Measurements from ENCODE around the gene EXT2. TPM values are rescaled to one million over a fixed set of nuclear protein-coding genes. Genes with fewer than 3 reads are reported as not detected.

Gene EXT2
- polyA plus RNA-seq, 1 experiment, result 171 TPM

- peak; percentile 15 for DNase-seq (ENCODE audit: low read depth)
- no peaks in the 10 kb centered on the region; the same call in 1 of the 2 replicates for H3K36me3 ChIP-seq (ENCODE audit: control insufficient read depth, insufficient read depth, low read length)
- no peak for TF ChIP-seq CTCF (IDR thresholded peaks at IDR 0.05; ENCODE audit: insufficient read depth, low read depth, low read length)
- peak overlapping the region; percentile 76 for H3K4me3 ChIP-seq (ENCODE audit: low read depth, low read length)
- ChIA-PET CTCF (interaction anchor here (0.8 to 2.6 kb wide), 4 partner anchors 10 to 112 kb away, joined by 3 to 18 read pairs (median 4); partner anchors contain the start of gene EXT2), POLR2A (no interaction called here)
- no peaks in the 10 kb centered on the region for H3K27me3 ChIP-seq (ENCODE audit: control insufficient read depth, insufficient read depth, low read length)
Observed at GRCh38 chr11:44066732-44067141, 28.7 kb upstream of the EXT2 start.

- H3K36me3 ChIP-seq (ENCODE audit: control insufficient read depth, insufficient read depth, low read length), result no peaks in the 10 kb centered on the region; the same call in 1 of the 2 replicates
- DNase-seq (ENCODE audit: low read depth), result no peak
- no peak overlapping the region; the same call in 1 of the 2 replicates for H3K4me3 ChIP-seq (ENCODE audit: low read depth, low read length)
- TF ChIP-seq CTCF (IDR thresholded peaks at IDR 0.05; ENCODE audit: insufficient read depth, low read depth, low read length), result no peak
- ChIA-PET POLR2A (no interaction called here), CTCF (interaction anchor here (1.7 to 2.6 kb wide), 2 partner anchors 27 to 111 kb away, joined by 5 to 18 read pairs; partner anchors contain the start of gene EXT2)
- H3K27me3 ChIP-seq (ENCODE audit: control insufficient read depth, insufficient read depth, low read length), result no peaks in the 10 kb centered on the region
Observed at GRCh38 chr11:44067266-44067665, 28.2 kb upstream of the EXT2 start.

- TF ChIP-seq CTCF (IDR thresholded peaks at IDR 0.05; ENCODE audit: insufficient read depth, low read depth, low read length), result no peak
- ChIA-PET CTCF (interaction anchor here (2.6 kb wide), 1 partner anchor 26 kb away, joined by 18 read pairs; the partner anchor contains the start of gene EXT2), POLR2A (interaction anchor here (0.5 kb wide), 1 partner anchor 62 kb away, joined by 3 read pairs; no protein-coding TSS in a partner anchor)
- DNase-seq (ENCODE audit: low read depth), result no peak
- Histone ChIP-seq H3K27me3 (ENCODE audit: control insufficient read depth, insufficient read depth, low read length) (no peaks in the 10 kb centered on the region), H3K4me3 (ENCODE audit: low read depth, low read length) (no peak overlapping the region), H3K36me3 (ENCODE audit: control insufficient read depth, insufficient read depth, low read length) (no peaks in the 10 kb centered on the region; the same call in 1 of the 2 replicates)
Observed at GRCh38 chr11:44068180-44068579, 27.3 kb upstream of the EXT2 start.

- DNase-seq (ENCODE audit: low read depth), result no peak
- H3K36me3 ChIP-seq (ENCODE audit: control insufficient read depth, insufficient read depth, low read length), result peaks cover 2% of the 10 kb centered on the region
- no peaks in the 10 kb centered on the region for H3K27me3 ChIP-seq (ENCODE audit: control insufficient read depth, insufficient read depth, low read length)
- POLR2A ChIA-PET, result no interaction called here
- CTCF ChIA-PET, result interaction anchor here (1.4 kb wide), 1 partner anchor 20 kb away, joined by 3 read pairs; no protein-coding TSS in a partner anchor
- no peak for TF ChIP-seq CTCF (IDR thresholded peaks at IDR 0.05; ENCODE audit: insufficient read depth, low read depth, low read length)
- H3K4me3 ChIP-seq (ENCODE audit: low read depth, low read length), result no peak overlapping the region
Observed at GRCh38 chr11:44071157-44071556, 24.3 kb upstream of the EXT2 start.

GRCh38 chr11:44072757-44073658, 22.5 kb upstream of the EXT2 start:
- no peak for DNase-seq (ENCODE audit: low read depth)
- no peak overlapping the region for H3K4me3 ChIP-seq (ENCODE audit: low read depth, low read length)
- ChIA-PET POLR2A (no interaction called here), CTCF (interaction anchor here (2.9 kb wide), 1 partner anchor 22 kb away, joined by 13 read pairs; the partner anchor contains the start of gene EXT2)
- peaks cover 2% of the 10 kb centered on the region for H3K36me3 ChIP-seq (ENCODE audit: control insufficient read depth, insufficient read depth, low read length)
- no peaks in the 10 kb centered on the region for H3K27me3 ChIP-seq (ENCODE audit: control insufficient read depth, insufficient read depth, low read length)
- no peak for TF ChIP-seq CTCF (IDR thresholded peaks at IDR 0.05; ENCODE audit: insufficient read depth, low read depth, low read length)

Data from BJ (cell line).